HCT116 (cell line): ENCODE results near the gene IRGC. TPM values are rescaled to one million over a fixed set of nuclear protein-coding genes. Genes with fewer than 3 reads are reported as not detected.
A peak's percentile ranks its signal among the peaks of the same experiment; 100 is the strongest.

Experiments used
- ATAC-seq: fragments of 200-7000 bp; cut with Tn5 transposase; 2 replicates; pipeline ENCODE4 v1.9.1; 2020; ENCODE audit warnings: mild to moderate bottlenecking, moderate library complexity
- BruUV-seq: library from RNA; stranded (reverse); fragments of 400-500 nt; replicated peaks from 2 replicates; lab custom pipeline; 2021; lab: Mats Ljungman, UMichigan
- CTCF ChIA-PET: fragments of 300-600 bp; sonication (Branson Sonifier 250); formaldehyde crosslinking; loops from one replicate; lab custom pipeline; 2021; ENCODE audit warnings: antibody characterized with exemption; lab: Charles Lee
- POLR2A ChIA-PET: fragments of 300-600, 350-600 bp; sonication (Branson Sonifier 250); formaldehyde crosslinking; loops from one replicate; lab custom pipeline; 2021; ENCODE audit warnings: antibody characterized with exemption; lab: Charles Lee
- RAD21 ChIA-PET, 2 experiments: fragments of 300-600 bp; sonication (Branson Sonifier 250); formaldehyde crosslinking; loops; one replicate each; lab custom pipeline; 2023; ENCODE audit warnings: low total read pairs in 2 of 2; ENCODE audit not compliant: uncharacterized antibody in 2 of 2, unreplicated experiment in 2 of 2, low non-redundant PET in 1 of 2; lab: Charles Lee
- DNase-seq: peaks from one replicate; pipeline ENCODE4 v3.0.0-alpha.2; 2010; ENCODE audit warnings: low read depth, low spot score
- H2AFZ ChIP-seq: fragments of 200-600 bp; shearing (Covaris generic), sonication (generic); 2 replicates; pipeline ENCODE4 v1.6.1; 2017; ENCODE audit warnings: low read depth, mixed run types, mixed read lengths, antibody characterized with exemption, low read length; ENCODE audit not compliant: poor library complexity, severe bottlenecking
- H3K27ac ChIP-seq: 2 replicates; pipeline ENCODE4 v1.5.1; 2012; ENCODE audit warnings: low read depth, low read length
- H3K27me3 ChIP-seq: fragments of 200-600 bp; sonication (generic); 2 replicates; pipeline ENCODE4 v1.6.1; 2016; ENCODE audit warnings: mixed run types, low read length, mixed read lengths; ENCODE audit not compliant: insufficient read depth
- H3K36me3 ChIP-seq, 2 experiments: fragments of 200-500 bp in 1 of 2; fragments of 200-600 bp in 1 of 2; sonication (Bioruptor generic) in 1 of 2; sonication (generic) in 1 of 2; 2 replicates each; pipeline versions ENCODE4 v1.5.1 to v1.6.1; 2014 to 2016; ENCODE audit warnings: low read length in 2 of 2, inconsistent platforms in 1 of 2, mixed read lengths in 1 of 2, mixed run types in 1 of 2; ENCODE audit not compliant: insufficient read depth in 2 of 2, control insufficient read depth in 1 of 2
- H3K4me1 ChIP-seq, 2 experiments: fragments of 200-600 bp in 1 of 2; sonication (generic) in 1 of 2; 2 replicates each; pipeline versions ENCODE4 v1.5.1 to v1.6.1; 2012 to 2017; ENCODE audit warnings: low read length in 2 of 2, inconsistent platforms in 1 of 2, mild to moderate bottlenecking in 1 of 2, mixed read lengths in 1 of 2, mixed run types in 1 of 2, moderate library complexity in 1 of 2; ENCODE audit not compliant: insufficient read depth in 2 of 2, control insufficient read depth in 1 of 2
- H3K4me2 ChIP-seq: fragments of 200-600 bp; sonication (generic); 2 replicates; pipeline ENCODE4 v1.6.1; 2017; ENCODE audit warnings: mixed run types, low read length, mixed read lengths
- H3K4me3 ChIP-seq, 2 experiments: fragments of 200-600 bp in 1 of 2; sonication (generic) in 1 of 2; replicated peaks in 1 of 2; 2 replicates each; pipeline ENCODE4 v1.5.1; 2011 to 2016; ENCODE audit warnings: low read length in 2 of 2, control low read depth in 1 of 2, low read depth in 1 of 2, mild to moderate bottlenecking in 1 of 2, mixed read lengths in 1 of 2, mixed run types in 1 of 2
- H3K79me2 ChIP-seq: fragments of 200-600 bp; sonication (generic); 2 replicates; pipeline ENCODE4 v1.6.1; 2017; ENCODE audit warnings: mild to moderate bottlenecking, mixed run types, low read length, moderate library complexity, mixed read lengths; ENCODE audit not compliant: insufficient read depth
- H3K9ac ChIP-seq: fragments of 200-600 bp; sonication (generic); 2 replicates; pipeline ENCODE4 v1.6.1; 2016; ENCODE audit warnings: low read length, mixed read lengths
- H3K9me2 ChIP-seq: fragments of 200-600 bp; sonication (generic), shearing (Covaris generic); 2 replicates; pipeline ENCODE4 v1.6.1; 2017; ENCODE audit warnings: mixed run types, mild to moderate bottlenecking, moderate library complexity; ENCODE audit not compliant: insufficient read depth
- H3K9me3 ChIP-seq, 2 experiments: fragments of 200-500 bp in 1 of 2; fragments of 200-600 bp in 1 of 2; sonication (Bioruptor generic) in 1 of 2; sonication (generic) in 1 of 2; 2 replicates each; pipeline ENCODE4 v1.6.1; 2014 to 2017; ENCODE audit warnings: low read length in 2 of 2, mixed read lengths in 2 of 2, inconsistent platforms in 1 of 2, low read depth in 1 of 2, mild to moderate bottlenecking in 1 of 2, mixed run types in 1 of 2, moderate library complexity in 1 of 2; ENCODE audit not compliant: control insufficient read depth in 1 of 2, insufficient read depth in 1 of 2
- H4K20me1 ChIP-seq: fragments of 200-600 bp; sonication (generic), shearing (Covaris generic); 2 replicates; pipeline ENCODE4 v1.6.1; 2017; ENCODE audit warnings: mixed run types, mild to moderate bottlenecking, moderate library complexity; ENCODE audit not compliant: insufficient read depth
- CBX3 ChIP-seq: IDR thresholded peaks from 2 replicates; pipeline ENCODE4 v1.6.1; 2012; ENCODE audit warnings: low read depth
- ELF1 ChIP-seq: IDR thresholded peaks from 2 replicates; pipeline ENCODE4 v1.6.1; 2012; ENCODE audit warnings: low read depth, borderline replicate concordance
- FOSL1 ChIP-seq: IDR thresholded peaks from 2 replicates; pipeline ENCODE4 v1.6.1; 2012; ENCODE audit warnings: low read depth
- JUND ChIP-seq: IDR thresholded peaks from 2 replicates; pipeline ENCODE4 v1.6.1; 2012
- POLR2A ChIP-seq: IDR thresholded peaks from 2 replicates; pipeline ENCODE4 v1.7.0; 2011; ENCODE audit warnings: borderline replicate concordance; ENCODE audit not compliant: insufficient read depth, insufficient read length; ENCODE audit errors: extremely low read depth
- SIN3A ChIP-seq: IDR thresholded peaks from 2 replicates; pipeline ENCODE4 v1.6.1; 2012; ENCODE audit warnings: low read depth
- SP1 ChIP-seq: IDR thresholded peaks from 2 replicates; pipeline ENCODE4 v1.6.1; 2012; ENCODE audit warnings: low read depth
- SRF ChIP-seq: IDR thresholded peaks from 2 replicates; pipeline ENCODE4 v1.6.1; 2012; ENCODE audit warnings: low read depth
- YY1 ChIP-seq: IDR thresholded peaks from 2 replicates; pipeline ENCODE4 v1.6.1; 2011; ENCODE audit warnings: low read length, low read depth, moderate library complexity, mild to moderate bottlenecking; ENCODE audit not compliant: insufficient replicate concordance; ENCODE audit errors: extremely low read depth
- intact Hi-C: fragments of 100-400 bp; cut with micrococcal nuclease; formaldehyde crosslinking; loops from 2 replicates; pipeline ENCODE4 v1.10.0; 2022
- total RNA-seq: library from RNA; stranded (reverse); gene quantifications from one replicate; pipeline ENCODE4 v1.2.1, GENCODE V29; 2021; ENCODE audit not compliant: unreplicated experiment

IRGC gene
- total RNA-seq, 1 experiment from 2014 or later: not detected

- CTCF ChIA-PET: no interaction called here
- no peak overlapping the region for H3K4me2 ChIP-seq
- no peak overlapping the region for H3K9ac ChIP-seq
- peaks cover 13 to 14% of the 10 kb centered on the region in 2 experiments; a peak in 2 of 4 replicates for H3K9me3 ChIP-seq
- no peaks in the 10 kb centered on the region for H4K20me1 ChIP-seq
- peaks cover 10 to 13% of the 10 kb centered on the region in 2 experiments for H3K4me1 ChIP-seq
- intact Hi-C loops: no loop called here
- no peaks in the 10 kb centered on the region for H3K36me3 ChIP-seq
- RAD21 ChIA-PET: no interaction called here
- no peak overlapping the region for H3K27ac ChIP-seq
- no peak overlapping the region for H3K4me3 ChIP-seq
- ATAC-seq (no peak), DNase-seq (no peak)
- BruUV-seq: no TSS peak
- POLR2A ChIA-PET: no interaction called here
- H3K79me2 ChIP-seq: no peaks in the 10 kb centered on the region
- no peak overlapping the region for H2AFZ ChIP-seq
- no peak for TF ChIP-seq YY1
- peak; percentile 88; the same call in 1 of the 2 replicates for TF ChIP-seq CBX3
- no peak for TF ChIP-seq JUND
- no peak for TF ChIP-seq SP1
- no peak for TF ChIP-seq ELF1
- H3K9me2 ChIP-seq: no peaks in the 10 kb centered on the region
- no peaks in the 10 kb centered on the region for H3K27me3 ChIP-seq
Observed at GRCh38 chr19:43691755-43692154, 24.1 kb upstream of the IRGC start.

GRCh38 chr19:43692385-43692784 lies 23.5 kb upstream of the IRGC start:
- ChIA-PET RAD21 (no interaction called here), POLR2A (no interaction called here), CTCF (no interaction called here)
- no peaks in the 10 kb centered on the region for H3K27me3 ChIP-seq
- no peaks in the 10 kb centered on the region for H3K36me3 ChIP-seq
- no peaks in the 10 kb centered on the region for H4K20me1 ChIP-seq
- BruUV-seq: no TSS peak
- H3K79me2 ChIP-seq: no peaks in the 10 kb centered on the region
- no peak overlapping the region for H2AFZ ChIP-seq
- H3K4me3 ChIP-seq: no peak overlapping the region
- H3K9me3 ChIP-seq: peaks cover 13 to 14% of the 10 kb centered on the region in 2 experiments; a peak in 2 of 4 replicates
- H3K4me1 ChIP-seq: peaks cover 5 to 7% of the 10 kb centered on the region in 2 experiments; a peak in 3 of 4 replicates
- no peaks in the 10 kb centered on the region for H3K9me2 ChIP-seq
- no peak overlapping the region for H3K9ac ChIP-seq
- H3K4me2 ChIP-seq: no peak overlapping the region
- TF ChIP-seq YY1 (no peak), POLR2A (no peak), JUND (no peak), SIN3A (no peak), FOSL1 (no peak), SRF (no peak)
- ATAC-seq (no peak), DNase-seq (no peak)
- no peak overlapping the region for H3K27ac ChIP-seq
- intact Hi-C loops: no loop called here
